ENCODE results near the gene GPR61.

- TF ChIP-seq, protein P1, sequence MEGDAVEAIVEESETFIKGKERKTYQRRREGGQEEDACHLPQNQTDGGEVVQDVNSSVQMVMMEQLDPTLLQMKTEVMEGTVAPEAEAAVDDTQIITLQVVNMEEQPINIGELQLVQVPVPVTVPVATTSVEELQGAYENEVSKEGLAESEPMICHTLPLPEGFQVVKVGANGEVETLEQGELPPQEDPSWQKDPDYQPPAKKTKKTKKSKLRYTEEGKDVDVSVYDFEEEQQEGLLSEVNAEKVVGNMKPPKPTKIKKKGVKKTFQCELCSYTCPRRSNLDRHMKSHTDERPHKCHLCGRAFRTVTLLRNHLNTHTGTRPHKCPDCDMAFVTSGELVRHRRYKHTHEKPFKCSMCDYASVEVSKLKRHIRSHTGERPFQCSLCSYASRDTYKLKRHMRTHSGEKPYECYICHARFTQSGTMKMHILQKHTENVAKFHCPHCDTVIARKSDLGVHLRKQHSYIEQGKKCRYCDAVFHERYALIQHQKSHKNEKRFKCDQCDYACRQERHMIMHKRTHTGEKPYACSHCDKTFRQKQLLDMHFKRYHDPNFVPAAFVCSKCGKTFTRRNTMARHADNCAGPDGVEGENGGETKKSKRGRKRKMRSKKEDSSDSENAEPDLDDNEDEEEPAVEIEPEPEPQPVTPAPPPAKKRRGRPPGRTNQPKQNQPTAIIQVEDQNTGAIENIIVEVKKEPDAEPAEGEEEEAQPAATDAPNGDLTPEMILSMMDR (IDR thresholded peaks at IDR 0.05), result no peak
- TF ChIP-seq POLR2A (IDR thresholded peaks at IDR 0.05), result no peak
These were observed 39.3 kb downstream of the GPR61 start for GRCh38 chr1:109578947-109579443.

Data from right lobe of liver (tissue), 4 donors.